Kidney epithelial cell (primary cell): Measurements from ENCODE around the gene PCMT1. TPM values are rescaled to one million over a fixed set of nuclear protein-coding genes. Genes with fewer than 3 reads are reported as not detected.

Experiments
- DNase-seq: peaks from one replicate; pipeline ENCODE4 v3.0.0-alpha.2; 2010; ENCODE audit warnings: low read depth
- H3K27me3 ChIP-seq: 2 replicates; pipeline ENCODE4 v1.6.0; 2011; ENCODE audit warnings: low read length; ENCODE audit not compliant: control insufficient read depth, insufficient read depth
- H3K36me3 ChIP-seq: 2 replicates; pipeline ENCODE4 v1.5.1; 2011; ENCODE audit warnings: low read length; ENCODE audit not compliant: control insufficient read depth, insufficient read depth
- H3K4me3 ChIP-seq: 2 replicates; pipeline ENCODE4 v1.5.1; 2011; ENCODE audit warnings: low read depth, mild to moderate bottlenecking, control low read depth, low read length
- CTCF ChIP-seq: IDR thresholded peaks from 2 replicates; pipeline ENCODE4 v1.5.1; 2011; ENCODE audit warnings: mild to moderate bottlenecking, moderate library complexity, low read length, control low read depth, inconsistent platforms; ENCODE audit not compliant: insufficient read depth, poor library complexity, severe bottlenecking
- total RNA-seq: library from RNA; depleted of rRNA; stranded (reverse); fragments of >200 nt; gene quantifications from 2 replicates; pipeline ENCODE4 v1.2.3, GENCODE V29; 2015

PCMT1 gene
- total RNA-seq, 1 donor from 2014 or later, result 112 TPM

- Histone ChIP-seq H3K36me3 (no peaks in the 10 kb centered on the region), H3K27me3 (no peaks in the 10 kb centered on the region), H3K4me3 (peak overlapping the region; percentile 99)
- TF ChIP-seq CTCF, result no peak
- DNase-seq, result no peak
Measured at GRCh38 chr6:149717255-149717587, 32.3 kb upstream of the PCMT1 start.

- peak; percentile 32 for DNase-seq
- no peaks in the 10 kb centered on the region for H3K36me3 ChIP-seq
- TF ChIP-seq CTCF, result no peak
- H3K27me3 ChIP-seq, result no peaks in the 10 kb centered on the region
- H3K4me3 ChIP-seq, result peak within 1 kb of the TSS; percentile 99
Measured at GRCh38 chr6:149717588-149718458, 31.7 kb upstream of the PCMT1 start, which contains the start of gene LATS1. LATS1 (minus strand) TSS chr6:149718101; CDS start chr6:149702126, 15,975 bp downstream.

DNA sequence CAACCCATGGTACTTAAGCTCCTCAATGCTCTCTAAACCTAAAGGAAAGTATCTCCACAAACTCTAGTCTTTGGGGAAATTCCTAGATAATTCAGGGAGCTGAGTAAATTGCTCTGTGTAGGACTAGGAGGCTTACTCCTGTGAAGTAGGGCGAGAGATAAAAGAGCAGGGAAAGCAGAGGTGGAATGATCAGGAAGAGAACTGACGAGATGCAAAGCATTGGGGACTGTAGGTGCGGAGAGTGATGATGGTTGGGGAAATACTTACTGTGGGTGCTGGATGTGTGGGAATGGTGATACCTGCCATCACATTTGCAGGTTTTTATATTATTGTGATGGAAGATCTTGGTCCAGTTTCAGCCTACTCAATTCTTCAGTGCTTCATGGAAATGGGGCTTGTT, 30.0 kb upstream of the PCMT1 start:
- Histone ChIP-seq H3K4me3 (no peak overlapping the region), H3K27me3 (no peaks in the 10 kb centered on the region), H3K36me3 (no peaks in the 10 kb centered on the region)
- no peak for DNase-seq
- no peak for TF ChIP-seq CTCF

- no peak for DNase-seq
- Histone ChIP-seq H3K27me3 (no peaks in the 10 kb centered on the region), H3K4me3 (no peak overlapping the region), H3K36me3 (no peaks in the 10 kb centered on the region)
- no peak for TF ChIP-seq CTCF
Measured at GRCh38 chr6:149723262-149723661, 26.3 kb upstream of the PCMT1 start.

GRCh38 chr6:149723771-149724417, 25.6 kb upstream of the PCMT1 start:
- DNase-seq, result peak; percentile 35
- Histone ChIP-seq H3K27me3 (no peaks in the 10 kb centered on the region), H3K4me3 (no peak overlapping the region), H3K36me3 (no peaks in the 10 kb centered on the region)
- TF ChIP-seq CTCF, result peak; percentile 84
